ENCODE results near the gene AFP. TPM values are rescaled to one million over a fixed set of nuclear protein-coding genes. Genes with fewer than 3 reads are reported as not detected.

Gene AFP
- total RNA-seq, 3 donors from 2014 or later (not counting 1 experiment from before 2014, with no cell fraction given): not detected

DNA sequence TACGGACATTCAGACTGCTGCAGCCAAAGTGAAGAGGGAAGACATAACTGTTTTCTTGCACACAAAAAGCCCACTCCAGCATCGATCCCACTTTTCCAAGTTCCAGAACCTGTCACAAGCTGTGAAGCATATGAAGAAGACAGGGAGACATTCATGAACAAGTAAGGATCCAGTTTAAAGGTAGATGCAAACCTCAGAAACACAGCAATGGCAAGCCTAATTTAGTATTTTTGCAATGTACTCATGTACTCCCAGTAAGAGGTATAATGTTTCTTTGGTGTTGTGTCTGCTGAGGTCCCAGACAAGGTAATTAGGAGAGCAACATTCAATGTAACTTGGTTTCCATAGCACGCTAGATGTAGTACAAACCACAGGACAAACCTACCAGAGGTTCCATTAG lies 4.6 kb downstream of the AFP start:
- H3K9me3 Mint-ChIP-seq: no peaks in the 10 kb centered on the region
- no peaks in the 10 kb centered on the region for H3K27me3 Mint-ChIP-seq (ENCODE audit: low read depth in 2 of 2)
- Histone ChIP-seq H3K9me3 (ENCODE audit: control insufficient read depth, insufficient read depth, low read length) (no peaks in the 10 kb centered on the region), H3K4me3 (ENCODE audit: low read length) (no peak overlapping the region), H3K27ac (ENCODE audit: low read length) (no peak overlapping the region), H3K36me3 (ENCODE audit: control insufficient read depth, insufficient read depth, low read length) (no peaks in the 10 kb centered on the region), H3K4me1 (ENCODE audit: control insufficient read depth, insufficient read depth, low read length) (no peaks in the 10 kb centered on the region), H3K27me3 (ENCODE audit: control insufficient read depth, insufficient read depth, low read length) (no peaks in the 10 kb centered on the region)
- DNase-seq (no peak), ATAC-seq (no peak)
- no peak overlapping the region for H3K27ac Mint-ChIP-seq
- H3K4me3 Mint-ChIP-seq: no peak overlapping the region
- TF ChIP-seq, protein P1, sequence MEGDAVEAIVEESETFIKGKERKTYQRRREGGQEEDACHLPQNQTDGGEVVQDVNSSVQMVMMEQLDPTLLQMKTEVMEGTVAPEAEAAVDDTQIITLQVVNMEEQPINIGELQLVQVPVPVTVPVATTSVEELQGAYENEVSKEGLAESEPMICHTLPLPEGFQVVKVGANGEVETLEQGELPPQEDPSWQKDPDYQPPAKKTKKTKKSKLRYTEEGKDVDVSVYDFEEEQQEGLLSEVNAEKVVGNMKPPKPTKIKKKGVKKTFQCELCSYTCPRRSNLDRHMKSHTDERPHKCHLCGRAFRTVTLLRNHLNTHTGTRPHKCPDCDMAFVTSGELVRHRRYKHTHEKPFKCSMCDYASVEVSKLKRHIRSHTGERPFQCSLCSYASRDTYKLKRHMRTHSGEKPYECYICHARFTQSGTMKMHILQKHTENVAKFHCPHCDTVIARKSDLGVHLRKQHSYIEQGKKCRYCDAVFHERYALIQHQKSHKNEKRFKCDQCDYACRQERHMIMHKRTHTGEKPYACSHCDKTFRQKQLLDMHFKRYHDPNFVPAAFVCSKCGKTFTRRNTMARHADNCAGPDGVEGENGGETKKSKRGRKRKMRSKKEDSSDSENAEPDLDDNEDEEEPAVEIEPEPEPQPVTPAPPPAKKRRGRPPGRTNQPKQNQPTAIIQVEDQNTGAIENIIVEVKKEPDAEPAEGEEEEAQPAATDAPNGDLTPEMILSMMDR (IDR thresholded peaks at IDR 0.05): no peak
- no peaks in the 10 kb centered on the region for H3K36me3 Mint-ChIP-seq
- intact Hi-C loops (cut with micrococcal nuclease): no loop called here
- H3K4me1 Mint-ChIP-seq: no peaks in the 10 kb centered on the region
- WGBS (ENCODE audit: insufficient coverage): 96% methylated on average over 3 of the region's 3 CpGs

DNA sequence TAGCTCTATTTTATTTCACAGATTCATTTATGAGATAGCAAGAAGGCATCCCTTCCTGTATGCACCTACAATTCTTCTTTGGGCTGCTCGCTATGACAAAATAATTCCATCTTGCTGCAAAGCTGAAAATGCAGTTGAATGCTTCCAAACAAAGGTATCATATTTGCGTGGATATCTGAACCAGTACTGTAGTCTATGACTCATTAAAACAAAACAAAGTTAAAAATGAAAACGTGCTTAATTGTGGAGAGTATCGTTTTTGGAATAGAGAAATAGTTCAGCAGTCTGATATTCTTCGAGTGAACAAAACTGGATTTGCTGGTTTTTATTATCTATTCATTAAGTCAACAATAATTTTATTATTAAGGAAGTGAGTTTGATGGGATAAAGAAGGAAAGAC lies 6.3 kb downstream of the AFP start:
- no peaks in the 10 kb centered on the region for H3K27me3 Mint-ChIP-seq (ENCODE audit: low read depth in 2 of 2)
- H3K27ac Mint-ChIP-seq: no peak overlapping the region
- no peaks in the 10 kb centered on the region for H3K9me3 Mint-ChIP-seq
- WGBS (ENCODE audit: insufficient coverage): 86% methylated on average over 3 of the region's 5 CpGs
- DNase-seq (no peak), ATAC-seq (no peak)
- no peaks in the 10 kb centered on the region for H3K36me3 Mint-ChIP-seq
- TF ChIP-seq, protein P1 (IDR thresholded peaks at IDR 0.05): no peak
- Histone ChIP-seq H3K9me3 (ENCODE audit: control insufficient read depth, insufficient read depth, low read length) (no peaks in the 10 kb centered on the region), H3K36me3 (ENCODE audit: control insufficient read depth, insufficient read depth, low read length) (no peaks in the 10 kb centered on the region), H3K27ac (ENCODE audit: low read length) (no peak overlapping the region), H3K27me3 (ENCODE audit: control insufficient read depth, insufficient read depth, low read length) (no peaks in the 10 kb centered on the region), H3K4me3 (ENCODE audit: low read length) (no peak overlapping the region), H3K4me1 (ENCODE audit: control insufficient read depth, insufficient read depth, low read length) (no peaks in the 10 kb centered on the region)
- intact Hi-C loops (cut with micrococcal nuclease): no loop called here
- H3K4me3 Mint-ChIP-seq: no peak overlapping the region
- no peaks in the 10 kb centered on the region for H3K4me1 Mint-ChIP-seq

DNA sequence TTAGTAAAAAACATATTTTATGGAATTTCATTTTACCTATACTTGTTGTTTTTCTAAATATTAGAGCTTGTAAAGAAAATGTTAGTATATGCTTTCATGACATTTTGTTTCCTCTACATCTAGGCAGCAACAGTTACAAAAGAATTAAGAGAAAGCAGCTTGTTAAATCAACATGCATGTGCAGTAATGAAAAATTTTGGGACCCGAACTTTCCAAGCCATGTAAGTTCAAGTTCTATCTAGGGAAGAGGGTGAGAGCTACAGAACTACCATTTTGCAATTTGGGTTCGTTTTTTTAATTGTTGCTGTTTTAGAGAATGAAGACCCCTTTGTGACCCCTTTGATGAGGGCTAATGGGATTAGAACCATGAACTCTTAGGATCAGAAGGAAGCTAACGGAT lies 7.2 kb downstream of the AFP start:
- Mint-ChIP-seq H3K27ac (no peak overlapping the region), H3K9me3 (no peaks in the 10 kb centered on the region), H3K36me3 (no peaks in the 10 kb centered on the region), H3K4me3 (no peak overlapping the region), H3K4me1 (no peaks in the 10 kb centered on the region), H3K27me3 (ENCODE audit: low read depth in 2 of 2) (no peaks in the 10 kb centered on the region)
- H3K4me1 ChIP-seq (ENCODE audit: control insufficient read depth, insufficient read depth, low read length): no peaks in the 10 kb centered on the region
- intact Hi-C loops (cut with micrococcal nuclease): no loop called here
- H3K27me3 ChIP-seq (ENCODE audit: control insufficient read depth, insufficient read depth, low read length): no peaks in the 10 kb centered on the region
- no peak overlapping the region for H3K27ac ChIP-seq (ENCODE audit: low read length)
- no peak for DNase-seq
- no peak for ATAC-seq
- TF ChIP-seq, protein P1 (IDR thresholded peaks at IDR 0.05): no peak
- H3K4me3 ChIP-seq (ENCODE audit: low read length): no peak overlapping the region
- WGBS (ENCODE audit: insufficient coverage): 66% methylated on average over 2 of the region's 3 CpGs
- no peaks in the 10 kb centered on the region for H3K9me3 ChIP-seq (ENCODE audit: control insufficient read depth, insufficient read depth, low read length)
- H3K36me3 ChIP-seq (ENCODE audit: control insufficient read depth, insufficient read depth, low read length): no peaks in the 10 kb centered on the region

Measured in natural killer cell (primary cell).